Adrenal gland (tissue), 12 donors: ENCODE measurements around the gene ERCC4. TPM values are rescaled to one million over a fixed set of nuclear protein-coding genes. Genes with fewer than 3 reads are reported as not detected.
A peak's percentile ranks its signal among the peaks of the same experiment; 100 is the strongest.

Experiments used
- DNase-seq, 7 donors: peaks; one replicate each; pipeline ENCODE4 v3.0.0-alpha.2; 2019 to 2020
- H3K27ac ChIP-seq, 5 donors: fragments of 200-600 bp; sonication (generic) in 4 of 5; 1 replicate in 3 of 5; 2 replicates in 2 of 5; pipeline versions ENCODE4 v1.5.1 to v1.8.0; 2016 to 2020; ENCODE audit warnings: mild to moderate bottlenecking in 1 of 5
- H3K27me3 ChIP-seq: fragments of 200-600 bp; 2 replicates; pipeline ENCODE4 v1.8.0; 2021
- H3K36me3 ChIP-seq, 2 donors: fragments of 200-600 bp; replicated peaks in 1 of 2; 1 replicate in 1 of 2; 2 replicates in 1 of 2; pipeline versions ENCODE4 v1.5.1 to v1.8.0; 2018 to 2022
- H3K4me1 ChIP-seq, 2 donors: fragments of 200-600 bp; replicated peaks in 1 of 2; 1 replicate in 1 of 2; 2 replicates in 1 of 2; pipeline versions ENCODE4 v1.5.1 to v1.8.0; 2018 to 2021
- H3K4me3 ChIP-seq, 4 donors: fragments of 200-600 bp; sonication (generic) in 3 of 4; one replicate each; pipeline ENCODE4 v1.5.1; 2016 to 2018
- H3K9me3 ChIP-seq, 3 donors: fragments of 200-600 bp; sonication (generic) in 1 of 3; replicated peaks in 1 of 3; 1 replicate in 2 of 3; 2 replicates in 1 of 3; pipeline versions ENCODE4 v1.5.1 to v1.8.0; 2016 to 2021
- CTCF ChIP-seq, 6 experiments: fragments of 450-650 bp in 4 of 6; fragments of 200-600 bp in 2 of 6; sonication (generic) in 1 of 6; IDR thresholded peaks; 1 replicate in 5 of 6; 2 replicates in 1 of 6; pipeline versions ENCODE4 v1.5.1 to v1.8.0; 2016 to 2021; ENCODE audit warnings: antibody characterized with exemption in 6 of 6, mild to moderate bottlenecking in 2 of 6, moderate library complexity in 1 of 6
- POLR2A ChIP-seq, 2 donors: fragments of 450-650 bp; IDR thresholded peaks; one replicate each; pipeline ENCODE4 v1.6.1; 2017; ENCODE audit warnings: antibody characterized with exemption in 2 of 2, mild to moderate bottlenecking in 2 of 2, moderate library complexity in 1 of 2
- WGBS, 4 donors: extraction: QIAGEN DNeasy Blood & Tissue Kit in 2 of 4; methylation state at CpG; one replicate each; pipeline versions ENCODE4 v1.1.5 to v1.1.7; 2013 to 2017; 5-methylcytosine and 5-hydroxymethylcytosine counted together
- intact Hi-C, 2 donors: fragments of 100-400 bp; cut with DNase I; formaldehyde crosslinking; loops; one replicate each; pipeline versions ENCODE4 v1.14.1 to v1.15.0; 2022 to 2023
- polyA plus RNA-seq, 3 donors: library from polyadenylated mRNA; stranded (reverse); fragments of 200-250 nt in 2 of 3; fragments of 350-450 nt in 1 of 3; fragmentation: Illumina TruSeq in 1 of 3; extraction: RNeasy Lipid Tissue Mini Kit (QIAGEN cat#74804) in 1 of 3; gene quantifications; one replicate each; pipeline ENCODE4 v1.2.3, GENCODE V29; 2013 to 2014
- total RNA-seq, 9 donors: library from RNA; depleted of rRNA in 4 of 9; stranded (reverse); fragments of >200 nt in 4 of 9; fragments of 120-200 nt in 1 of 9; fragmentation: NEBNext Ultra II Directional in 1 of 9; extraction: Animal tissue kit (Norgen Biotek cat#: 25700) in 1 of 9; gene quantifications; one replicate each; pipeline versions ENCODE4 v1.1.0 to v1.2.4, GENCODE V29; 2013 to 2023
- donor health status: healthy with polysubstance abuse.
- donor health status: Bipolar disorder and iron deficiency.
- donor health status: DM: yes; HTN: yes; CAD: no.
- donor health status: DM: no; HTN: no; CAD: no.
- donor health status: DM: no; HTN: no; CAD: no.
- donor health status: DM: yes; HTN: yes; CAD: no.

ERCC4 gene
- total and polyA plus RNA-seq, 12 donors = 2.8 to 27.9 (median 15.4) TPM

- Histone ChIP-seq H3K36me3 (peaks cover 0 to 13% of the 10 kb centered on the region in 2 donors), H3K27ac (peak overlapping the region in 1 of 5 donors; percentile 3), H3K9me3 (no peaks in the 10 kb centered on the region), H3K4me3 (no peak overlapping the region), H3K27me3 (no peaks in the 10 kb centered on the region), H3K4me1 (peaks cover 4 to 23% of the 10 kb centered on the region in 2 donors)
- intact Hi-C loops = loop anchor here in 1 of 2 donors (10.0 kb wide), 1 partner anchor 124 kb away; no protein-coding TSS in a partner anchor
- TF ChIP-seq CTCF (IDR thresholded peaks at IDR 0.05) = no peak
- no peak for TF ChIP-seq POLR2A (IDR thresholded peaks at IDR 0.05)
- 40 to 62% (median 45%) methylated on average over 1 to 3 of the region's 3 CpGs for WGBS, 4 donors
- DNase-seq = no peak
Observed at GRCh38 chr16:13940397-13940933, 20.5 kb downstream of the ERCC4 start.

GRCh38 chr16:13944816-13945215 is 24.9 kb downstream of the ERCC4 start:
- Histone ChIP-seq H3K4me1 (peaks cover 0 to 6% of the 10 kb centered on the region in 2 donors), H3K36me3 (peaks cover 0 to 39% of the 10 kb centered on the region in 2 donors), H3K4me3 (no peak overlapping the region), H3K27ac (no peak overlapping the region), H3K9me3 (no peaks in the 10 kb centered on the region), H3K27me3 (no peaks in the 10 kb centered on the region)
- intact Hi-C loops = loop anchor here in 1 of 2 donors (10.0 kb wide), 1 partner anchor 120 kb away; no protein-coding TSS in a partner anchor
- DNase-seq = no peak
- TF ChIP-seq CTCF (IDR thresholded peaks at IDR 0.05) (no peak), POLR2A (IDR thresholded peaks at IDR 0.05) (no peak)
- WGBS, 4 donors = 91 to 96% (median 93%) methylated on average over 4 of the region's 4 CpGs

- peaks cover 0 to 39% of the 10 kb centered on the region in 2 donors for H3K36me3 ChIP-seq
- no peak for DNase-seq
- peaks cover 0 to 1% of the 10 kb centered on the region in 2 donors for H3K4me1 ChIP-seq
- no peak overlapping the region for H3K4me3 ChIP-seq
- intact Hi-C loops = loop anchor here in 1 of 2 donors (10.0 kb wide), 1 partner anchor 119 kb away; no protein-coding TSS in a partner anchor
- WGBS, 4 donors = 85 to 97% (median 91%) methylated on average over 9 of the region's 9 CpGs
- no peak for TF ChIP-seq POLR2A (IDR thresholded peaks at IDR 0.05)
- TF ChIP-seq CTCF (IDR thresholded peaks at IDR 0.05) = no peak
- H3K27ac ChIP-seq = no peak overlapping the region
- H3K27me3 ChIP-seq = no peaks in the 10 kb centered on the region
- no peaks in the 10 kb centered on the region for H3K9me3 ChIP-seq
Observed at GRCh38 chr16:13945744-13946485, 26.0 kb downstream of the ERCC4 start.

- Histone ChIP-seq H3K4me1 (peaks cover 8 to 20% of the 10 kb centered on the region in 2 donors), H3K4me3 (no peak overlapping the region), H3K9me3 (no peaks in the 10 kb centered on the region), H3K27me3 (no peaks in the 10 kb centered on the region), H3K36me3 (peaks cover 0 to 39% of the 10 kb centered on the region in 2 donors), H3K27ac (no peak overlapping the region)
- WGBS, 4 donors = 89 to 96% (median 91%) methylated on average over 9 of the region's 9 CpGs
- TF ChIP-seq CTCF (IDR thresholded peaks at IDR 0.05) (no peak), POLR2A (IDR thresholded peaks at IDR 0.05) (no peak)
- intact Hi-C loops = loop anchor here in 1 of 2 donors (10.0 kb wide), 1 partner anchor 117 kb away; no protein-coding TSS in a partner anchor
- no peak for DNase-seq
Observed at GRCh38 chr16:13948086-13948485, 28.1 kb downstream of the ERCC4 start.
